Measurements from ENCODE around the gene CNBD2.

Gene CNBD2

GRCh38 chr20:35974256-35974655, 5.9 kb downstream of the CNBD2 start:
- CTCF ChIA-PET = no interaction called here
- TF ChIP-seq, protein P1, sequence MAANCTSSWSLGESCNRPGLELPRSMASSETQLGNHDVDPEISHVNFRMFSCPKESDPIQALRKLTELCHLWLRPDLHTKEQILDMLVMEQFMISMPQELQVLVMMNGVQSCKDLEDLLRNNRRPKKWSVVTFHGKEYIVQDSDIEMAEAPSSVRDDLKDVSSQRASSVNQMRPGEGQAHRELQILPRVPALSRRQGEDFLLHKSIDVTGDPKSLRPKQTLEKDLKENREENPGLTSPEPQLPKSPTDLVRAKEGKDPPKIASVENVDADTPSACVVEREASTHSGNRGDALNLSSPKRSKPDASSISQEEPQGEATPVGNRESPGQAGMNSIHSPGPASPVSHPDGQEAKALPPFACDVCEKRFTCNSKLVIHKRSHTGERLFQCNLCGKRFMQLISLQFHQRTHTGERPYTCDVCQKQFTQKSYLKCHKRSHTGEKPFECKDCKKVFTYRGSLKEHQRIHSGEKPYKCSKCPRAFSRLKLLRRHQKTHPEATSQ (tag by site-specific recombination; IDR thresholded peaks at IDR 0.05) = no peak
- POLR2A ChIA-PET = no interaction called here
- Histone ChIP-seq H3K36me3 (ENCODE audit: control insufficient read depth in 2 of 2, insufficient read depth in 1 of 2, low read length in 2 of 2) (no peaks in the 10 kb centered on the region), H3K27ac (ENCODE audit: extremely low read depth, low read depth, low read length) (no peak overlapping the region), H3K4me1 (ENCODE audit: control insufficient read depth, insufficient read depth, low read length) (no peaks in the 10 kb centered on the region), H3K4me3 (ENCODE audit: low read depth, low read length) (no peak overlapping the region), H3K9me3 (ENCODE audit: control insufficient read depth, insufficient read depth, low read depth, low read length) (no peaks in the 10 kb centered on the region)

GRCh38 chr20:35975576-35976373, 7.4 kb downstream of the CNBD2 start:
- H3K4me3 ChIP-seq (ENCODE audit: low read depth, low read length) = no peak overlapping the region
- no peaks in the 10 kb centered on the region for H3K36me3 ChIP-seq (ENCODE audit: control insufficient read depth in 2 of 2, insufficient read depth in 1 of 2, low read length in 2 of 2)
- no peaks in the 10 kb centered on the region for H3K9me3 ChIP-seq (ENCODE audit: control insufficient read depth, insufficient read depth, low read depth, low read length)
- CTCF ChIA-PET = interaction anchor here (1.1 to 10.0 kb wide), 3 partner anchors 17 to 162 kb away, joined by 3 to 97 read pairs (median 5); partner anchors contain the start of gene SCAND1
- POLR2A ChIA-PET = interaction anchor here (0.6 kb wide), 1 partner anchor 13 kb away, joined by 6 read pairs; no protein-coding TSS in a partner anchor
- H3K4me1 ChIP-seq (ENCODE audit: control insufficient read depth, insufficient read depth, low read length) = no peaks in the 10 kb centered on the region
- no peak overlapping the region for H3K27ac ChIP-seq (ENCODE audit: extremely low read depth, low read depth, low read length)
- TF ChIP-seq ZNF169 (tag by site-specific recombination; IDR thresholded peaks at IDR 0.05) (no peak), ZNF391 (tag by site-specific recombination; IDR thresholded peaks at IDR 0.05; ENCODE audit: borderline replicate concordance, low read depth) (no peak), ELK4 (IDR thresholded peaks at IDR 0.05; ENCODE audit: borderline replicate concordance, low read depth, low read length) (no peak), ZFP69B (tag by site-specific recombination; IDR thresholded peaks at IDR 0.05) (no peak), ZNF18 (tag by site-specific recombination; IDR thresholded peaks at IDR 0.05) (no peak), ZSCAN30 (tag by site-specific recombination; IDR thresholded peaks at IDR 0.05) (no peak), ZNF747 (tag by site-specific recombination; IDR thresholded peaks at IDR 0.05) (no peak), CTCF (tag by site-specific recombination; IDR thresholded peaks at IDR 0.05) (no peak), TSHZ1 (tag by site-specific recombination; IDR thresholded peaks at IDR 0.05; ENCODE audit: borderline replicate concordance) (no peak), ZBTB7A (tag by site-specific recombination; IDR thresholded peaks at IDR 0.05; ENCODE audit: low read depth) (no peak), ZNF138 (tag by site-specific recombination; IDR thresholded peaks at IDR 0.05; ENCODE audit: borderline replicate concordance) (no peak), ZNF274 (IDR thresholded peaks at IDR 0.05; ENCODE audit: low read length) (no peak), ZNF274 (tag by site-specific recombination; IDR thresholded peaks at IDR 0.05; ENCODE audit: borderline replicate concordance) (no peak), PRDM4 (tag by site-specific recombination; IDR thresholded peaks at IDR 0.05) (no peak), ZNF549 (tag by site-specific recombination; IDR thresholded peaks at IDR 0.05) (no peak), ZNF335 (tag by site-specific recombination; conservative IDR thresholded peaks at IDR 0.05) (no peak), ZBTB48 (tag by site-specific recombination; IDR thresholded peaks at IDR 0.05) (no peak)
